Activated CD4-positive, alpha-beta T cell treated with anti-CD3 and anti-CD28 coated beads, Interleukin-2, amount 50 U/mL, for 16 hours (primary cell): ENCODE data around the gene HECA.
"Not testable (repeated sequence)": the region's sequence is repeated elsewhere in the genome, so short reads cannot be mapped to it uniquely, and the experiment has no call there.

Source experiments
- DNase-seq: peaks from one replicate; pipeline ENCODE4 v3.0.0-alpha.2; 2020

HECA gene

GRCh38 chr6:139137706-139138105 is 2.8 kb downstream of the HECA start:
- DNase-seq: no peak

GRCh38 chr6:139140854-139141253 is 6.0 kb downstream of the HECA start:
- DNase-seq: not testable (repeated sequence)

- no peak for DNase-seq
Observed at GRCh38 chr6:139142262-139142661, 7.4 kb downstream of the HECA start.

DNA sequence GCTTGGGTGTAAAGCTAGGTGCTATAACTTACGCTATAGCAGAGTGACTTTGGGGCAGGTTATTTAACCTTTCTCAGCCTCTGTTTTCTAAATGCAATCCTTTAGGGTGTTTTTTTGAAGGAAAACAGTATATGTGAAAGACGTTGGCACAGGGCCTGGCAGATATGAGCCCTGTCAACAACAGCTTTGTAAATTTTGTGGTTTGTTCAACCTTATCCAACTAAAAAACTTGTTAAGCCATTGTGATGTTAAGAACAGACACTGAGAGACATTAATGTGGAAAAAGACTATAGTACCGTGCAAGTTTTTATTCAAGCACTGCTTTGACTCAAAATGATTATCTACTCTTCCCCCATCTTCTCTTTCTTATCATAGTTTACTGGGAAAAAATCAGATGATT is 8.2 kb downstream of the HECA start:
- no peak for DNase-seq

- DNase-seq: peak; percentile 60
Observed at GRCh38 chr6:139144490-139145085, 9.7 kb downstream of the HECA start.

GRCh38 chr6:139145661-139146060 is 10.8 kb downstream of the HECA start:
- peak; percentile 58 for DNase-seq

DNA sequence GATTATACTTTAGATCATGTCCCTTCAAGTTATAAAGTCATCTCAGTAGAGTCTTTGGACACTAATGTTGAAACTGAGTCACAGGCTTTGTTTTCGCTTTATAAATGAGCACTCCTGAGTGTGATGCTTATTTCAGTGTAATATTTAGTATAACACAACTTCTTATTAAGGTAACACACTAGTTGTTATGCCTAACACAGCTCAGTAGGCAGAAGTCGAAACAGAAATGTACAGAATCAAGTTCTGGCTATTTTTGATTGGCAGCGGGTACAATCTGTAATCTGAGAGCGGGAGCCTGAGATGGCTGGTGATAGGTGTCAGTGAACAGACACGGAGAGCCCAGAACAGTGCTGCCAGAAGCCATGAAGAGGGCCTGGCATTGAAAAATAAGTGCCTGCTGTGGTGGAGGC is 11.4 kb downstream of the HECA start:
- peak; percentile 87 for DNase-seq

DNA sequence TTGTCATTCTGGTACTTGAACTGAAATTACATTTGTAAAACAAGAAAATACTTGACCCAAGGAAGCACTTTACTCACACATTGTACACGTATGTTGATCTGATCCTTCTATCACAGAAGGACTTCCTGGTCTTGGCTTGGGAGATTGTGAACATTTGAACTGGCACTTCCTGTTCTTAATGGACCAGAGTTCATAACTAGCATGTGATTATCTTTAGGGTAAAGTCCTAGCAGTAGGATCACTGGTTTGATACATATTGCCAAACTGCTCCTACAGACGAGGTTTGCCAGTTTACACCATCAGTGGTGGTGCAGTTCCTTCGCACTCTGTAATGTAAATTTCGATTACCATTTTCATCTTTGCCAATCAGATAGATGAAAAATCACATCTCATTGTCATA is 12.7 kb downstream of the HECA start:
- peak; percentile 44 for DNase-seq

DNA sequence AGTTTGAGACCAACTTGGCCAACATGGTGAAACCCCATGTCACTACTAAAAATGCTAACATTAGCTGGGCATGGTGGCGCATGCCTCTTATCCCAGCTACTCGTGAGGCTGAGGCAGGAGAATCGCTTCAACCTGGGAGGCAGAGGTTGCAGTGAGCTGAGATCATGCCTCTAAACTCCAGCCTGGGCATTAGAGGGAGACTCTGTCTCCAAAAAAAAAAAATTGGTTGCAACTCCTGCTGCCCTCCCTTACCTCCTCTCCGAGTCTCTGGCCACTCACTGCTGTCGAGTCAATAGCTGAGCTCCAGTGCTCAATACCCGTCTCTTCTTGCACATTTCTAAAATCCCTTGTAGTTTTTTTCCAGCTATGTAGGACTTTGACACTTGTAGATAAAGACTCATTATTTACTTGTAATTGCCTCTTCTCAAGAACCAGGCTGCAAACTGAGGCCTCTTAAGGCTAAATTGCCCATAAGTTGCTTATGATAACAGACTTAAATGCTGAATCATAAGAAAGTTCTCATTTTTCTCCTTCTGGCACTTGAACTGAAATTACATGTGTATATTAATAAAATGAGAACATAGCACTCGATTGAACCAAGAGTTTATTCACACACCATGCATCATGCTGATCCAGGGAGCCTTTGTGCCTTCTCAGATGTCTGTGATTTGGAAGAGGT is 13.8 kb downstream of the HECA start:
- no peak for DNase-seq

- DNase-seq: no peak
Observed at GRCh38 chr6:139149383-139149782, 14.5 kb downstream of the HECA start.

GRCh38 chr6:139150920-139151319 is 16.0 kb downstream of the HECA start:
- DNase-seq: peak; percentile 46

GRCh38 chr6:139151425-139152087 is 16.7 kb downstream of the HECA start:
- DNase-seq: no peak

- DNase-seq: peak; percentile 66
Observed at GRCh38 chr6:139152088-139152891, 17.4 kb downstream of the HECA start.

DNA sequence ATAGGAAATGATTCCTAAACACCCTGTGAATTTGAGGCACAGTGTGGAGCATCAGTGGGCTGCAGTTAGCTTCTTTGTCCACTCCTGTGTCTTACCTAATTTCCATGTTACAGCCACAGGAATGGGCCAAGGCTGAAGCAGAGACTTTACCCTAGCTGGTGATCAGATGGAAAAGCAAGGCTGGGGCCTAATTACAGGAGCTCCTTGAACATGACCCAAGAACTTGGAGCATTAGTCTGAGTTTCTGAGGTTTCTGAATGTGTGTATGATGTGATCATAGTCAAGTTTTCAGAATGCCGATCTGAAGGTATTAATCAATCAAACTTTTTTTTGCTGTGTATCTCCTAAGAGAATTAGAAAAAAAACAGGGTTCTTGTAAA is 18.0 kb downstream of the HECA start:
- peak; percentile 54 for DNase-seq

DNA sequence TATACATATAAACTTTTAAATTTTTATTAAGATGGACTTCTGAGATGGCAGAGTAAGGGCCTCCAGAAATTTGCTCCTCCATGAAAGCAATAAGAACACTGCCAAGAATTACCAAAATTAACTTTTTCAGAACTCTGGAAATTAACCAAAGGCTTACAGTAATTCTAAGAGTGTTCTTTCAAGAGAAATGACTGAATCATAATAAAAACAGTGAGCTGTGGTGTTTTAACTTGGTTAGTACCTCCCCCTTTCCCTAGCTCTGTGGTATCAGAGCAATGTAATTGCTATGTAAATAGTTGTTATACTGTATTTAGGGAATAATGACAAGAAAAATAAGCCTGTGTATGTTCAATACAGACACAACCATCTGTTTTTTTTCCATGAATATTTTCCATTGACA is 19.0 kb downstream of the HECA start:
- DNase-seq: peak; percentile 75

GRCh38 chr6:139154881-139155547 is 20.1 kb downstream of the HECA start:
- peak; percentile 34 for DNase-seq

GRCh38 chr6:139156102-139156501 is 21.2 kb downstream of the HECA start:
- DNase-seq: no peak

- DNase-seq: no peak
Observed at GRCh38 chr6:139156551-139156950, 21.7 kb downstream of the HECA start.

DNA sequence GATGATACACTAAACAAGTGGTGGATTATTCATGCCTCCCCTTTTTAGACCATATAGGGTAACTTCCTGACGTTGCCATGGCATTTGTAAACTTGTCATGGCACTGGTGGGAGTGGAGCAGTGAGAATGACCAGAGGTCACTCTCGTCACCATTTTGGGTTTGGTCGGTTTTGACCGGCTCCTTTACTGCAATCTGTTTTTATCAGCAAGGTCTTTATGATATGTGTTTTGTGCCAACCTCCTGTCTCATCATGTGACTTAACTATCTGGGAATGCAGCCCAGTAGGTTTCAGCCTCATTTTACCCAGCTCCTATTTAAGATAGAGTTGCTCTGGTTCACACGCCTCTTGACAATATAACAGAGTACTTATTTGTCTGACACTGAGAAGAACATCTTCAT is 22.2 kb downstream of the HECA start:
- DNase-seq: not testable (repeated sequence)

DNA sequence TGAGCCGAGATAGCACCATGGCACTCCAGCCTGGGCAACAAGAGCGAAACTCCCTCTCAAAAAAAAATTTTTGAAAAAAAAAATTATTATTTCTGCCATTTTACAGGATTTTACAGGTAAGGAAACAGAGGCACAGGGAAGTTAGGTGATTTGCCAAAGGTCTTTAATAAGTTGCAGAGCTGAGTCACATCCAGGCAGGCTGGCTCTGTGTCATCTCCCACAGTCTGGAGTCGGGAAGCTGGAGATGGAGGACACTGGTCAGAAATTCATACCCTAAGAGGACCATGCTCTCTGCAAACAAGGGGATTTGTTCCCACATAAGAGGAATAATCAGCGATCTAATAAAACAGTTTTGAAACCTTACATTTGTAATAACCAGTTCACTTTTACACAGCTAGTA is 24.1 kb downstream of the HECA start:
- no peak for DNase-seq

DNA sequence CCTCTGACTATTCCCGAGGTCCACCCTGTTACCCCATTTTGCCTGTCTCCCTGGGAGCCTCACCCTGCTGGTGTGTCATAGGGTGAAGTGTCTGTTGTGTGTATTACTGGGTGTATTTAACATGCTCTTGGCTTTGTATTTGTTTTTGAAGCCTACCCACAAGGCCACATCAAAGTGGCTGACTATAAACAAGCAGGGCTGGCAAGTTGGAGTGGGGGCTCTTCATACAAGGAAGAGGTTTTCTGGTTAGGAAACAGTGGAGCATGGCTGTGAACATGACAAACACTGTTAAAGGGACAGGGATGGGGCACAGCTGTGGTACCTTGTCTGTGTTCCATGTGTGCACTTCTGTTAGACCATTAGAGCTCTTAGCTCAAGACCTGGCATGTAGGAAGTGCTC is 26.3 kb downstream of the HECA start:
- DNase-seq: peak; percentile 76

- DNase-seq: peak; percentile 92
Observed at GRCh38 chr6:139161817-139162284, 27.0 kb downstream of the HECA start.

GRCh38 chr6:139164001-139164400 is 29.1 kb downstream of the HECA start:
- no peak for DNase-seq
